GM19463 (cell line): ENCODE results near the gene AK1.

ENCODE experiments used
- ATAC-seq: cut with Tn5 transposase; IDR thresholded peaks from one replicate; pipeline ENCODE4 v1.9.1; 2021; ENCODE audit warnings: mild to moderate bottlenecking, moderate library complexity; ENCODE audit not compliant: unreplicated experiment

Gene AK1

GRCh38 chr9:127825319-127826051 is 52.0 kb downstream of the AK1 start:
- no peak for ATAC-seq

- no peak for ATAC-seq
Measured at GRCh38 chr9:127822108-127822507, 55.4 kb downstream of the AK1 start.

GRCh38 chr9:127818574-127818973 is 58.9 kb downstream of the AK1 start:
- no peak for ATAC-seq

DNA sequence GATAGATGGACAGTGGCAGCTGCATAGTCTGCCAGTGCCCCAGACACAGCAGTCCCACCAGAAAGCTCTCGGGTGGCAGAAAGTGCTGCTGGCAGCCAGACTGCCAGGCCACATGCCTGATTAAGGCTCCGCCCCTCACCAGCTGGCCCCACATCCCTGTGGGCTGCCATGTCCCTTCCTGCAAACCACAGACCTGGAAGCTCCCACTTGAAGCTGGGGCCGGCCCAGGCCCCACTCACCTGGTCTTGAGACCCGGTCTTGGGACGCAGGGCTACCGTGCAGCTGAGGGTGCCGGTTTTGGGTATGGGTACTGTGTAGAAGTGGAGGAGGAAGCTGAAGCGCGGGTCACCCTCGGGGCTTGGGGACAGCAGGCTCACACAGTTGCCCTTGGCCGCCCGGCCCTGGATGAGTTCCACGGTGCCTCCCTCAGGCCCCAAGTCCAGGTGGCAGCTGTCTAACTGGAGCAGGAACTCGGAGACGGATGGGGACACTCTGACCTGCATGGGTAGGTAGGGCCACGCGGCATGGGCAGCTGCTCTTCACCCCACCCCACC is 59.5 kb downstream of the AK1 start:
- no peak for ATAC-seq

- ATAC-seq = no peak
Measured at GRCh38 chr9:127816728-127817127, 60.7 kb downstream of the AK1 start.
